Activated CD8-positive, alpha-beta T cell treated with anti-CD3 and anti-CD28 coated beads for 36 hours (primary cell): ENCODE data around the gene ZNF33B. TPM values are rescaled to one million over a fixed set of nuclear protein-coding genes. Genes with fewer than 3 reads are reported as not detected.

ENCODE experiments used
- ATAC-seq: fragments of 200-7000 bp; cut with Tn5 transposase; one replicate; pipeline ENCODE4 v1.10.0; 2021; ENCODE audit warnings: mild to moderate bottlenecking, moderate library complexity
- CTCF ChIA-PET: fragments of 350-600 bp; sonication (Branson Sonifier 250); formaldehyde crosslinking; loops from one replicate; lab custom pipeline; 2021; ENCODE audit warnings: antibody characterized with exemption; lab: Charles Lee
- POLR2A ChIA-PET: fragments of 350-600 bp; sonication (Branson Sonifier 250); formaldehyde crosslinking; loops from one replicate; lab custom pipeline; 2021; ENCODE audit warnings: antibody characterized with exemption; lab: Charles Lee
- DNase-seq: peaks from one replicate; pipeline ENCODE4 v3.0.0-alpha.2; 2020
- H3K27ac Mint-ChIP-seq: one replicate; pipeline ENCODE4 v1.8.0; 2021; ENCODE audit warnings: mild to moderate bottlenecking, mixed read lengths
- H3K27me3 Mint-ChIP-seq: one replicate; pipeline ENCODE4 v1.8.0; 2021; ENCODE audit warnings: mixed read lengths
- H3K36me3 Mint-ChIP-seq: one replicate; pipeline ENCODE4 v1.8.0; 2021; ENCODE audit warnings: low read depth, mixed read lengths
- H3K4me1 Mint-ChIP-seq: one replicate; pipeline ENCODE4 v1.8.0; 2021; ENCODE audit warnings: low read depth, mixed read lengths
- H3K4me3 Mint-ChIP-seq: one replicate; pipeline ENCODE4 v1.8.0; 2021; ENCODE audit warnings: mild to moderate bottlenecking, moderate library complexity, mixed read lengths
- H3K9me3 Mint-ChIP-seq: one replicate; pipeline ENCODE4 v1.8.0; 2021; ENCODE audit warnings: mixed read lengths
- intact Hi-C: fragments of 100-400 bp; cut with micrococcal nuclease; formaldehyde crosslinking; loops from one replicate; pipeline ENCODE4 v1.10.0; 2022
- total RNA-seq, 2 experiments: library from RNA; stranded (reverse); gene quantifications; one replicate each; pipeline ENCODE4 v1.2.3, GENCODE V29; 2021
- TF ChIP-seq, protein P1 (sequence below): fragments of 200-600 bp; IDR thresholded peaks from one replicate; pipeline ENCODE4 v1.8.0; 2022; ENCODE audit warnings: antibody characterized with exemption, mild to moderate bottlenecking

Gene ZNF33B
- total RNA-seq, 2 experiments from 2014 or later = 5.8 to 7.9 TPM

DNA sequence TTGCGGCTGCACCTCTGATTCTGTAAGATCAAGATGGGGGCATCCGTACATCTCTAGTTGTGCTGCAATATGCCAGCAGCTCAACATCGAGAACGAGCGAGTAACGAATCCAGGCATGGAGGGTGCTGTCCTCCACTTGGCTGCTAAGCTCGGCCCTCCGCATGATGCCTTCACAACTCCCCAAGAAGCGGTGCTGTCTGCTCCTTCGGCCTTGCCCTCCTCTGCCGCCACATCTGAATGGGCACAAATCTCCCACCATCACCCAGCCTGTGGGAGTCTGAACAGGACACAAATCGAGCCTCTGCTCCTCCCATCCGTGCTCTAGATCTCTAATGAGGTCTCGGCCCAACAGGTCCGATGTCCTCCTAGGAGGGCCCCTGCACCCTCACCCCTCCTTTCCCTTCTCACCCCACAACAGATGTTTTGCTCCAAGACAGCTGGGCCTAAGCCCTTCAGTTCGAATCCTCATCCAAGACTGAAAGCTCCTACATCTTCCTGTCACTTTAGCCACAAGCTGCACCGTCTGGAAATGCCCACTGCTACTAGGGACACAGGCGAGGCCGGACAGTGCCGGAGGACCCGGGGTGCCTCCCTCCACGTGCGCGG is 86.7 kb downstream of the ZNF33B start:
- peak overlapping the region; percentile 94 for H3K27ac Mint-ChIP-seq
- DNase-seq = peak; percentile 7
- peaks cover 12% of the 10 kb centered on the region for H3K9me3 Mint-ChIP-seq
- peak overlapping the region; percentile 91 for H3K4me3 Mint-ChIP-seq
- H3K27me3 Mint-ChIP-seq = no peaks in the 10 kb centered on the region
- ChIA-PET POLR2A (interaction anchor here (0.7 to 0.8 kb wide), 2 partner anchors 202 to 779 kb away, joined by 3 read pairs; no protein-coding TSS in a partner anchor), CTCF (no interaction called here)
- H3K36me3 Mint-ChIP-seq = peaks cover 47% of the 10 kb centered on the region
- ATAC-seq = no peak
- peaks cover 42% of the 10 kb centered on the region for H3K4me1 Mint-ChIP-seq
- TF ChIP-seq, protein P1, sequence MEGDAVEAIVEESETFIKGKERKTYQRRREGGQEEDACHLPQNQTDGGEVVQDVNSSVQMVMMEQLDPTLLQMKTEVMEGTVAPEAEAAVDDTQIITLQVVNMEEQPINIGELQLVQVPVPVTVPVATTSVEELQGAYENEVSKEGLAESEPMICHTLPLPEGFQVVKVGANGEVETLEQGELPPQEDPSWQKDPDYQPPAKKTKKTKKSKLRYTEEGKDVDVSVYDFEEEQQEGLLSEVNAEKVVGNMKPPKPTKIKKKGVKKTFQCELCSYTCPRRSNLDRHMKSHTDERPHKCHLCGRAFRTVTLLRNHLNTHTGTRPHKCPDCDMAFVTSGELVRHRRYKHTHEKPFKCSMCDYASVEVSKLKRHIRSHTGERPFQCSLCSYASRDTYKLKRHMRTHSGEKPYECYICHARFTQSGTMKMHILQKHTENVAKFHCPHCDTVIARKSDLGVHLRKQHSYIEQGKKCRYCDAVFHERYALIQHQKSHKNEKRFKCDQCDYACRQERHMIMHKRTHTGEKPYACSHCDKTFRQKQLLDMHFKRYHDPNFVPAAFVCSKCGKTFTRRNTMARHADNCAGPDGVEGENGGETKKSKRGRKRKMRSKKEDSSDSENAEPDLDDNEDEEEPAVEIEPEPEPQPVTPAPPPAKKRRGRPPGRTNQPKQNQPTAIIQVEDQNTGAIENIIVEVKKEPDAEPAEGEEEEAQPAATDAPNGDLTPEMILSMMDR = no peak
- intact Hi-C loops = loop anchor here (5.0 kb wide), 1 partner anchor 86 kb away; the partner anchor contains the start of gene ZNF33B

DNA sequence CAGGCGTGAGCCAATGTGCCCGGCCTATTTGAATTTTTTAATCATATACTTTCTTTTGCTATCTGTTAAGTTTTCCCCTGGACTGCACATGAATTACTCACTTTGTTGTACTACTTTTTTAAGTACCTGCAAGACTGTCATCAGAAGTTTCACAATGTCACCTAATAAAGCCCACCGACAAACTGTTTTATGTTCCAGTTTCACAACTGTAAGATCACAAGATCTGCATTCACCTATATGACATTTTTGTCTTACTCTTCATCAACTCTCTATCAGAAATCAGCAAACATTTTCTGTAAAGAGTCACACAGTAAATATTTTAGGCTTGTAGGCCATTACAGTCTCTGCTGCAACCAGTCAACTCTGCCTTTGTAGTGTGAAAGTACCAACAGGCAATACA is 88.5 kb downstream of the ZNF33B start:
- H3K4me3 Mint-ChIP-seq = peak overlapping the region; percentile 57
- CTCF ChIA-PET = no interaction called here
- TF ChIP-seq, protein P1 = no peak

DNA sequence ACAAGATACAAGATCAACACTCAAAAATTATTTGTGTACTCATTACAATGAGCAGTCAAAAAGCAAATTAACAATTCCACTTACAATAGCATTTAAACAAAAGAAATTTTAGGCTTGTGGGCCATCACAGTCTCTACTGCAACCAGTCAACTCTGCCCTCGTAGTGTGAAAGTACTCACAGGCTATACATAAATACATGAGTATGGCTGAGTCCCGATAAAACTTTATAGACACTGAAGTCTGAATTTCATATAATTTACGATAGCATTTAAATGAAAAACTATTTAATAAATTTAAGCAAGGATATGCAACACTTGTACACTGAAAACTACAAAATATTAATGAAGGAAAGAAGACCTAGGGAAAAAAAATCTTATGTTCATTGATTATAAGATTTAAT is 90.1 kb downstream of the ZNF33B start:
- CTCF ChIA-PET = no interaction called here
- TF ChIP-seq, protein P1 = no peak
- no peak overlapping the region for H3K4me3 Mint-ChIP-seq
- DNase-seq (no peak), ATAC-seq (no peak)
- H3K27ac Mint-ChIP-seq = no peak overlapping the region
- POLR2A ChIA-PET = no interaction called here
- intact Hi-C loops = no loop called here
- H3K36me3 Mint-ChIP-seq = peaks cover 76% of the 10 kb centered on the region
- H3K4me1 Mint-ChIP-seq = peaks cover 42% of the 10 kb centered on the region
- H3K9me3 Mint-ChIP-seq = peaks cover 29% of the 10 kb centered on the region
- no peaks in the 10 kb centered on the region for H3K27me3 Mint-ChIP-seq

More for the DNA sequence above, 88.5 kb downstream of the ZNF33B start:
- POLR2A ChIA-PET = no interaction called here
- Mint-ChIP-seq H3K36me3 (peaks cover 60% of the 10 kb centered on the region), H3K9me3 (peaks cover 21% of the 10 kb centered on the region), H3K4me1 (peaks cover 43% of the 10 kb centered on the region), H3K27me3 (no peaks in the 10 kb centered on the region), H3K27ac (no peak overlapping the region)
- no peak for DNase-seq
- intact Hi-C loops = loop anchor here (5.0 kb wide), 1 partner anchor 87 kb away; the partner anchor contains the start of gene ZNF33B
- ATAC-seq = no peak

DNA sequence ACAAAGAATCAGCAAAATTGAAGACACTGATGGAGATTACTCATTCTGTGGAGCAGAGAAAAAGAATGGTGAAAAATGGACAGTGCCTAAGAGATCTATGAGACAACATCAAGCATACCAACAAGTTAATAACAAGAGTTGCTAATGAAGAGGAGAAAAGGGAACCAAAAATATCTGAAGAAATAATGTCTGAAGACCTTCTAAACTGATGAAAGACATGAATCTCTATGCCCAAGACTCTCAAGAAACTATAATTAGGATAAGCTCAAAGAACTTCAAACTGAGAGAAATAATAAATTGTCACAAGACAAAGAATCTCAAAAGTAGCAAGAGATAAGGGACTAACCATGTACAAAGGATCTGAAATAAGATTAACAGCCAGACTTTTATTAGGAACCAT is 93.4 kb downstream of the ZNF33B start:
- H3K36me3 Mint-ChIP-seq = peaks cover 83% of the 10 kb centered on the region
- no peak for DNase-seq
- ATAC-seq = no peak
- ChIA-PET POLR2A (no interaction called here), CTCF (no interaction called here)
- intact Hi-C loops = no loop called here
- H3K9me3 Mint-ChIP-seq = peaks cover 42% of the 10 kb centered on the region
- no peak overlapping the region for H3K27ac Mint-ChIP-seq
- no peak overlapping the region for H3K4me3 Mint-ChIP-seq
- no peaks in the 10 kb centered on the region for H3K27me3 Mint-ChIP-seq
- TF ChIP-seq, protein P1 = no peak
- H3K4me1 Mint-ChIP-seq = peaks cover 23% of the 10 kb centered on the region

DNA sequence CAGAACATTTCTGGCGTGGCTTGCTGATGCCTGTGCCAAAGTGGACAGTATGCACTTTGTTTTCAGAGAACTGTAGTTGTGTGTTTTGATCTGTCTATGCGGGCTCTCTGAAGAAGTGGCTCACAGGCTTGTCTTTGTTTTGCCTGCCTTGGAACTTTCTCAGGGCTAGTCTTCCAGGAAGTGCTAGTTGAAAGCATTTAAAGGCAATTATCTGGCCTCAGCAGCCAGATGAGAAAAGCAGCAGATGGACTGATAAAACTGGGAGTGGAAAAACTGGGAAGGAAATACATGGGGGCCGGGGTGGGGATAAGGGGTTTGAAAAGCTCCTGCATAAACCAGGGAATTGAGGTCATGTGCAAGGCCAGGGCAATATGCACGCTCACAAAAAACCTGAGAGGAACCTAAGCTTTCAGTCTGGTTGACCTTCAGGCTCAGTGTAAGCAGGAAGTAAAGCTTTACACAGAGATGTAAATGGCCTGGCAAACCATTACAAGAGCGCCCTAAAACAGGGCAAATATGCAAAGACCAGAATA is 94.5 kb downstream of the ZNF33B start:
- TF ChIP-seq, protein P1 = no peak
- Mint-ChIP-seq H3K36me3 (peaks cover 85% of the 10 kb centered on the region), H3K4me1 (peaks cover 16% of the 10 kb centered on the region), H3K27me3 (no peaks in the 10 kb centered on the region), H3K4me3 (no peak overlapping the region), H3K27ac (no peak overlapping the region), H3K9me3 (peaks cover 40% of the 10 kb centered on the region)
- CTCF ChIA-PET = no interaction called here
- no peak for ATAC-seq
- intact Hi-C loops = no loop called here
- POLR2A ChIA-PET = no interaction called here
- no peak for DNase-seq
